D721Med (cell line): ENCODE measurements around the gene MAVS.

ENCODE experiments used
- DNase-seq: peaks from one replicate; pipeline ENCODE4 v3.0.0; 2011; ENCODE audit warnings: low spot score; ENCODE audit not compliant: insufficient read length
- FAIRE-seq: peaks from 2 replicates; lab custom pipeline; 2011; peaks lifted over from hg19 to GRCh38; lab: Jason Lieb, UNC
- TF ChIP-seq, protein P1 (sequence below): IDR thresholded peaks from 2 replicates; pipeline ENCODE4 v1.5.1; 2012; ENCODE audit warnings: mild to moderate bottlenecking, control low read depth; ENCODE audit not compliant: insufficient read depth; ENCODE audit errors: missing control alignments

MAVS gene

DNA sequence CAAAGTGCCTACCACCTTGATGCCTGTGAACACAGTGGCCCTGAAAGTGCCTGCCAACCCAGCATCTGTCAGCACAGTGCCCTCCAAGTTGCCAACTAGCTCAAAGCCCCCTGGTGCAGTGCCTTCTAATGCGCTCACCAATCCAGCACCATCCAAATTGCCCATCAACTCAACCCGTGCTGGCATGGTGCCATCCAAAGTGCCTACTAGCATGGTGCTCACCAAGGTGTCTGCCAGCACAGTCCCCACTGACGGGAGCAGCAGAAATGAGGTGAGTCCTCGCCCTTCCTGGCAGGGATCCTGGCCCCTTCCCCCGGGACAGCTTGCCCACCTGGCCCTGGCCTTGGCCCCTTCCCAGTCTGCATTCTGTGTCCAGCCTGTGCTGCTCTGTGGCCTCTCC is 17.9 kb downstream of the MAVS start:
- TF ChIP-seq, protein P1, sequence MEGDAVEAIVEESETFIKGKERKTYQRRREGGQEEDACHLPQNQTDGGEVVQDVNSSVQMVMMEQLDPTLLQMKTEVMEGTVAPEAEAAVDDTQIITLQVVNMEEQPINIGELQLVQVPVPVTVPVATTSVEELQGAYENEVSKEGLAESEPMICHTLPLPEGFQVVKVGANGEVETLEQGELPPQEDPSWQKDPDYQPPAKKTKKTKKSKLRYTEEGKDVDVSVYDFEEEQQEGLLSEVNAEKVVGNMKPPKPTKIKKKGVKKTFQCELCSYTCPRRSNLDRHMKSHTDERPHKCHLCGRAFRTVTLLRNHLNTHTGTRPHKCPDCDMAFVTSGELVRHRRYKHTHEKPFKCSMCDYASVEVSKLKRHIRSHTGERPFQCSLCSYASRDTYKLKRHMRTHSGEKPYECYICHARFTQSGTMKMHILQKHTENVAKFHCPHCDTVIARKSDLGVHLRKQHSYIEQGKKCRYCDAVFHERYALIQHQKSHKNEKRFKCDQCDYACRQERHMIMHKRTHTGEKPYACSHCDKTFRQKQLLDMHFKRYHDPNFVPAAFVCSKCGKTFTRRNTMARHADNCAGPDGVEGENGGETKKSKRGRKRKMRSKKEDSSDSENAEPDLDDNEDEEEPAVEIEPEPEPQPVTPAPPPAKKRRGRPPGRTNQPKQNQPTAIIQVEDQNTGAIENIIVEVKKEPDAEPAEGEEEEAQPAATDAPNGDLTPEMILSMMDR: no peak
- FAIRE-seq: no peak
- DNase-seq: no peak

DNA sequence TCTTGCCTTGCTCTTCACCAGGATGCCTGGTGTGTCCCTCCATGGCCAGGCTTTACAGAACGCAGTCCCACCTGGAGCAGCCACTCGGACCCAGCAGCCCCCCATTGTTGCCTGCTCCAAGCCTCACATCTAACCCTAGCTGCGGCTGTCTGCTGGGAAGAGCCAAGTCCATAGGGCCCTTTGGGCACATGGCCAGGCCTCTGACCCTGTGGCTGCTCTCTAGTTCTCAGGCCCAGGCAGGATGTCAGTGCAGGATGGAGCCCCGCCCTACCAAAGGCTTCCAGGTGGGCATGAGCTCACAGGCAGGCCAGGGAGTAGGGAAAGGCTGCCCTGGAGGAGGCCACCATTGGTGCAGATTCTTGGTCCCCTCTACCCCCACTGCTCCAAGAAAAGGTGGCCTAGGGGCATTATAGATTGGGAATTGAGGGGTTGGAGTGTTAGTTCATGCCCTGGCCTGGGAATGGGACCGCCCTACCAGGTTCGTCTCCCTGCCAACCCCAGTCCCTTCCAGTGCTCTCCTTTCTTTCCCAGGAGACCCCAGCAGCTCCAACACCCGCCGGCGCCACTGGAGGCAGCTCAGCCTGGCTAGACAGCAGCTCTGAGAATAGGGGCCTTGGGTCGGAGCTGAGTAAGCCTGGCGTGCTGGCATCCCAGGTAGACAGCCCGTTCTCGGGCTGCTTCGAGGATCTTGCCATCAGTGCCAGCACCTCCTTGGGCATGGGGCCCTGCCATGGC is 18.7 kb downstream of the MAVS start:
- no peak for FAIRE-seq
- DNase-seq: no peak

DNA sequence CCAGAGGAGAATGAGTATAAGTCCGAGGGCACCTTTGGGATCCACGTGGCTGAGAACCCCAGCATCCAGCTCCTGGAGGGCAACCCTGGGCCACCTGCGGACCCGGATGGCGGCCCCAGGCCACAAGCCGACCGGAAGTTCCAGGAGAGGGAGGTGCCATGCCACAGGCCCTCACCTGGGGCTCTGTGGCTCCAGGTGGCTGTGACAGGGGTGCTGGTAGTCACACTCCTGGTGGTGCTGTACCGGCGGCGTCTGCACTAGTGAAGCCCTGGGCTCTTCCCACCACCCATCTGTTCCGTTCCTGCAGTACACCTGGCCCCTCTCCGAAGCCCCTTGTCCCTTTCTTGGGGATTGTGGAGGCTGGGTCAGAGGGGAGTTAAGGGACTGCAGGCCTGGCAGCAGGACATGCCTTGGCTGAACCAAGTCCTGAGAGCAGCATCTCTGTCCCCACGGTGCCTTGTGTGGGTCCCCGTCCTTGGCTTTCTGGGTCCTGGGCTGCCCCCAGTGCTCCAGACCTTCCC is 19.3 kb downstream of the MAVS start:
- TF ChIP-seq, protein P1: no peak
- no peak for DNase-seq
- FAIRE-seq: no peak

More for the DNA sequence above, 18.7 kb downstream of the MAVS start:
- TF ChIP-seq, protein P1: no peak

DNA sequence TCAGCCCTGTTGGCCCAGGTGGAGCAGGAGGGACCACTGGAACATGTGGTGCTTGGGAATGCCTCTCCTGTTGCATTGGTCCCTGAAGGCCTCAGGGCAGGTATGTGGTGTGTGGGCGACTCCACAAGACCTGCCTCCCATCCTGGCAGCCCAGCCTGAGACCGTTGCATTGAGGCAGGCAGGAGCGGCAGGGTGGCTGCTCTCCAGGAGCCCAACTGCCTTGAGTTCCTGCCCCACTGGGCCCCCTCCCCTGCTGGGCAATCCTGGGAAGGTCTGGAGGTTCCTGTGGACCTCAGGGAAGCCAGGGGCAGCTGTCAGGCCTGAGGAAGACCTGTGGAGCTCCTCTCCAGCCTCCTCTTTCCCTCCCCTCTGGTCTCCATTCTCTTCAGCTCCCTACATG is 19.8 kb downstream of the MAVS start:
- FAIRE-seq: no peak
- DNase-seq: no peak
- TF ChIP-seq, protein P1: no peak

DNA sequence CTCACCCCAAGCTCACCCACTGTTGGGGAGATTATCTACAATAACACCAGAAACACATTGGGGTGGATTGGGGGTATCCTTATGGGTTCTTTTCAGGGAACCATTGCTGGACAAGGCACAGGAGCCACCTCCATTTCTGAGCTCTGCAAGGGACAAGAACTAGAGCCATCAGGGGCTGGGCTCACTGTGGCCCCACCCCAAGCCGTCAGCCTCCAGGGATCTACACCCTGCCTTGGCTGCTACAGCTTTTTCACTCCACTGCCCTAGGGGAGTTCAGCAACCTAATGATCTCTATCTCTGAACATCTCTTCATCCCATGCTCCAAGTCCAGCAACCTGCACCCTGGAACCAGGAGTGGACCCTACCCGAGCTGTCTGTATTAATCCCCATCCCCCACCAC is 21.2 kb downstream of the MAVS start:
- TF ChIP-seq, protein P1: no peak
- DNase-seq: no peak
- FAIRE-seq: no peak

DNA sequence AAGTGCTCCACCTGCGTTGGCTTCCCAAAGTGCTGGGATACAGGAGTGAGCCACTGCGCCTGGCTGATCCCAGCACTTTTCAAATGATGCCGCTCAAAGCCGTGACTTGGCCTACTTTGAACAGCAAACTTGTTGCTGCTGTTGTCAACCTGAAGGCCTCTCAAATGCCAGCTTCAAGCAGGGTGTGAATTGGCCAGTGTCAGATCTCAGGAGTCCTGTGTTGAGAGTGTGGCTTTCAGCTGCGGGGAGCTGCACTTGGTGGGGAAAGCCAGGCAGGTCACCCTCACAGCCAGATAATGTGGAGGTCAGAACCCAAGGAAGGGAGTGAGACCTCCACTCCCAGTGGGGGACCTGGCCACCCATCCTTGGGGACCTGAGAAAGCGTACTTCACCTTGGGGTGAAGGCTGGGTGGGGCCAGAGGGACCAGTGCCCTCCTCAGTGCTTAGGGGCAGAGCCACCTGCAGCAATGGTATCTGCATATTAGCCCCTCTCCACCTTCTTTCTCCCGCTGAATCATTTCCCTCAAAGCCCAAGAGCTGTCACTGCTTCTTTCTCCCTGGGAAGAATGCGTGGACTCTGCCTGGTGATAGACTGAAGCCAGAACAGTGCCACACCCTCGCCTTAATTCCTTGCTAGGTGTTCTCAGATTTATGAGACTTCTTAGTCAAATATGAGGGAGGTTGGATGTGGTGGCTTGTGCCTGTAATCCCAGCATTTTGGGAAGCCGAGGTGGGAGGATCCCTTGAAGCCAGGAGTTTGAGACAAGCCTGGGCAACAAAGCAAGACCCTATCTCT is 23.4 kb downstream of the MAVS start:
- TF ChIP-seq, protein P1: no peak
- FAIRE-seq (no peak), DNase-seq (no peak)
